MM.1S (cell line): ENCODE data around the gene FAR2.

Source experiments
- EZH2 ChIP-seq: fragments of 300-600 bp; sonication (generic); optimal IDR thresholded peaks from 2 replicates; pipeline ENCODE3; 2017; ENCODE audit warnings: low read depth, mild to moderate bottlenecking, antibody characterized with exemption, low read length, mixed read lengths
- EZH2phosphoT487 ChIP-seq: fragments of 300-600 bp; sonication (generic); IDR thresholded peaks from 2 replicates; pipeline ENCODE4 v1.6.1; 2018; ENCODE audit warnings: antibody characterized with exemption, low read length
- TF ChIP-seq, protein P1 (sequence below): fragments of 300-600 bp; sonication (generic); IDR thresholded peaks from 2 replicates; pipeline ENCODE4 v1.5.1; 2016; ENCODE audit warnings: antibody characterized with exemption, low read length, mixed read lengths

DNA sequence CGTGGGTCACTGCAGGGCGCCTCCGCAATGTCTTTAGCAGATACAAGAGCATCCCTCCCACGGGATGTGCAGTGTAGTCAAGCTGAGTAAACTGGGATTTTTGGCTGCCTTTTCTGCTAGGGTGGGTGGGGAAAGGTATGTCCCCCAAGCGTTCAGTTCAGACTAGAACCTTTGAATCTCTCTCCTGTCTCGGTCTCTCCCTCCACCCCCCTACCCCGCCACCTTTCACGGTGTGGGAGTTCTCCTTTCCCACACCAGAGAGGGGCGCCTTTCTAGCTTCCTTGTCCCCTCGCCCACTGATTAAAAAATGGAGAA lies 525 bp upstream of the FAR2 start:
- TF ChIP-seq, protein P1, sequence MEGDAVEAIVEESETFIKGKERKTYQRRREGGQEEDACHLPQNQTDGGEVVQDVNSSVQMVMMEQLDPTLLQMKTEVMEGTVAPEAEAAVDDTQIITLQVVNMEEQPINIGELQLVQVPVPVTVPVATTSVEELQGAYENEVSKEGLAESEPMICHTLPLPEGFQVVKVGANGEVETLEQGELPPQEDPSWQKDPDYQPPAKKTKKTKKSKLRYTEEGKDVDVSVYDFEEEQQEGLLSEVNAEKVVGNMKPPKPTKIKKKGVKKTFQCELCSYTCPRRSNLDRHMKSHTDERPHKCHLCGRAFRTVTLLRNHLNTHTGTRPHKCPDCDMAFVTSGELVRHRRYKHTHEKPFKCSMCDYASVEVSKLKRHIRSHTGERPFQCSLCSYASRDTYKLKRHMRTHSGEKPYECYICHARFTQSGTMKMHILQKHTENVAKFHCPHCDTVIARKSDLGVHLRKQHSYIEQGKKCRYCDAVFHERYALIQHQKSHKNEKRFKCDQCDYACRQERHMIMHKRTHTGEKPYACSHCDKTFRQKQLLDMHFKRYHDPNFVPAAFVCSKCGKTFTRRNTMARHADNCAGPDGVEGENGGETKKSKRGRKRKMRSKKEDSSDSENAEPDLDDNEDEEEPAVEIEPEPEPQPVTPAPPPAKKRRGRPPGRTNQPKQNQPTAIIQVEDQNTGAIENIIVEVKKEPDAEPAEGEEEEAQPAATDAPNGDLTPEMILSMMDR: no peak
- TF ChIP-seq EZH2 (no peak), EZH2phosphoT487 (no peak)
